ENCODE results near the gene SLC25A24.

DNA sequence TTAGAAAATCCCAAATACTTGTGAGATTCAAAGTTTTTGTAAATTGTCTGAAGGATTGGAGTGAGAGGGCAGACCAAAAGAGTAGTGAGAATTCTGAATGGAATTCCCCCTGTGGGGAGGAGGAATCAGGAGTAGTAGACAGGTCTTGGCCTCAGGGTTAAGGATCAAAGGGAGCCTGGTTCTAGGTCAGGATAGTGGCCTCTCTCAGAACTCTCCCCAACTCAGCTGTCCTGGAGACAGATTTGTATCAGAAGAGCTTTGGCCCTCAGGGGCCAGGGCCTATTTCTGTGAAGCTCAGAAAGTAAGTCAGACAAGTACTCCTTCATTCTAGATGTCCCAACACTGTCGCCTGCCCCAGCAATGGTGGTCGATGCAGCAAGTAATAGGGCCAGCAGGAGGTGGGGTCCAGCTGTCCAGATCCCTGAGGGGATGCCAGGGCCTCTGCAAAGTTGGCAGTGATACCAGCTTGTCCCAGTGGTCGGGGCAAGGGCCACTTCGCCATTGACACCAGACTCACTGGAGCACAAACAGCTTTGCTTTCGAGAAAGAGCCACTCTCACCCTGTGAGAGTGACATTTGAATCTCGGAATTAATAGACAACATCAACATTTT is 115.2 kb downstream of the SLC25A24 start:
- TF ChIP-seq CTCF (IDR thresholded peaks at IDR 0.05) (no peak), POLR2A (IDR thresholded peaks at IDR 0.05) (no peak)

All from heart left ventricle (tissue), 13 donors.